ENCODE results near the gene LMTK2.
"Not testable (repeated sequence)": the region's sequence is repeated elsewhere in the genome, so short reads cannot be mapped to it uniquely, and the experiment has no call there.

Gene LMTK2

DNA sequence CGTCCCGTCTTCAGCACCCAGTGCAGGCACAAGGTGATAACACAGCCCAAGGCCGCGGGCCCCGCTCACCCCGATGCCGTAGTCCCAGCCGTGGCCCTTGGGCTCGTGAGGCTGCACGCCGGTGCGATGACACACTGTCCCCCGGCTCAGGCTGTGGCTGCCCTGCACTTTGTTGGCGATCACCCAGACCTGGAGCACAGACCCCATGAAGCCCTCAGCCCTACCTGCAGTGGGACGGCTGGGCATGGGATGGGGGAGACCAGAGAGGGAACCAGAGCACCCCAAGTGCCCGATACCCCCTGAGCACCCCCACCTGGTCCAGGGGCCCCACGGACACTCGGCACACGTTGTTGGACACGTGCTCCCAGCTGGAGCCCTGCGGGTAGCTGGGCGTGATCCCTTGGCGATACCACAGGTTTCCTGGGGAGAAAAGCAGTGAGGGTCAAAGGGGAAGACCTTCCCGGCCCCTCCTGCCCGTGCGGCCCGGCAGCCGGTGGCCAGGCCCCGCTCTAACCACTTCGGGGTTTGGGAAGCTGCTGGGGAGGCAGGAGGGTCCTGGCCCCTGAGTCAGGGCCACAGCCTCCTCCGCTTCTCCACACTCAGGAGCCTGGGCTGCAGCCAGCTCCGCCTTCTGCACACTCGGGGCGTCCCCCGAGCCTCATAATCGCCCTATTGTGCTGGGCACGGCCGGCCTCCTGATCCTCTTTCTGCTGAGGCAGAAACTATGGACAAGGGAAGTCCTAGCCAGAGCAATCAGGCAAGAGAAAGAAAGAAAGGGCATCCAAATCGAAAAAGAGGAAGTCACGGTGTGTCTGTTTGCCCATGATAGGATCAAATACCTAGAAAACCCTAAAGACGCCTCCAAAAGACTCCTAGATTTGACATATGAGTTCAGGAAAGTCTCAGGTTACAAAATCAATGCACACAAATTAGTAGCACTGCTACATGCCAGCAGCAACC is 111.2 kb downstream of the LMTK2 start:
- ChIA-PET POLR2A (no interaction called here), CTCF (no interaction called here)
- no peaks in the 10 kb centered on the region for H3K9me3 ChIP-seq (ENCODE audit: control extremely low read depth in 1 of 5, control insufficient read depth in 4 of 5, insufficient read depth in 2 of 5, low read depth in 1 of 5, low read length in 4 of 5)
- peaks cover 0 to 18% (median 3%) of the 10 kb centered on the region in 4 experiments for H3K36me3 ChIP-seq (ENCODE audit: control insufficient read depth in 4 of 4, insufficient read depth in 4 of 4, low read length in 3 of 4)
- peaks cover 0 to 2% (median 0%) of the 10 kb centered on the region in 5 experiments for H3K27me3 ChIP-seq (replicated peaks in 2 of 5; ENCODE audit: control insufficient read depth in 4 of 5, insufficient read depth in 5 of 5, low read length in 4 of 5)
- H3K4me3 ChIP-seq (ENCODE audit: control insufficient read depth in 1 of 7, extremely low read depth in 1 of 7, insufficient read depth in 4 of 7, low read depth in 2 of 7, low read length in 6 of 7) = peak overlapping the region in 2 of 7 experiments; percentile 46 to 50
- DNase-seq = peak; percentile 52 to 85 (median 58)
- H3K4me1 ChIP-seq (ENCODE audit: control extremely low read depth in 1 of 4, control insufficient read depth in 4 of 4, insufficient read depth in 4 of 4, low read length in 3 of 4) = peaks cover 0 to 16% (median 11%) of the 10 kb centered on the region in 4 experiments
- WGBS (ENCODE audit: insufficient coverage) = 59% methylated on average over 31 of the region's 41 CpGs
- H3K27ac ChIP-seq (ENCODE audit: insufficient read depth in 1 of 2, low read depth in 1 of 2, low read length in 2 of 2, poor library complexity in 1 of 2, severe bottlenecking in 2 of 2) = no peak overlapping the region

DNA sequence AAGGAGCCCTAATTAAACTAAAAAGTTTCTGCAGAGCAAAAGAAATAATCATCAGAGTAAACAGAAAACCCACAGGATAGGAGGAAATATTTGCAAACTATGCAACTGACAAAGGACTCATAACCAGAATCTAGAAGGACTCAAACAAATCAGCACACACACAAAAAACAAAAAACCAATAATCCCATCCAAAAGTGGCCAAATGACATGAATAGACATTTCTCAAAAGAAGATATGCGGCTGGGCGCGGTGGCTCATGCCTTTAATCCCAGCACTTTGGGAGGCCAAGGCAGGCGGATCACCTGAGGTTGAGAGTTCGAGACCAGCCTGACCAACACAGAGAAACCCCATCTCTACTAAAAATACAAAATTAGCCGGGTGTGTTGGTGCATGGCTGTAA is 112.7 kb downstream of the LMTK2 start:
- Histone ChIP-seq H3K4me1 (ENCODE audit: control extremely low read depth in 1 of 4, control insufficient read depth in 4 of 4, insufficient read depth in 4 of 4, low read length in 3 of 4) (peaks cover 0 to 16% (median 11%) of the 10 kb centered on the region in 4 experiments), H3K36me3 (ENCODE audit: control insufficient read depth in 4 of 4, insufficient read depth in 4 of 4, low read length in 3 of 4) (peaks cover 0 to 18% (median 5%) of the 10 kb centered on the region in 4 experiments)
- H3K4me3 ChIP-seq (ENCODE audit: control insufficient read depth in 1 of 7, extremely low read depth in 1 of 7, insufficient read depth in 4 of 7, low read depth in 2 of 7, low read length in 6 of 7); POLR2A ChIA-PET; DNase-seq; H3K27me3 ChIP-seq (replicated peaks in 2 of 5; ENCODE audit: control insufficient read depth in 4 of 5, insufficient read depth in 5 of 5, low read length in 4 of 5); H3K27ac ChIP-seq (ENCODE audit: insufficient read depth in 1 of 2, low read depth in 1 of 2, low read length in 2 of 2, poor library complexity in 1 of 2, severe bottlenecking in 2 of 2); CTCF ChIA-PET; H3K9me3 ChIP-seq (ENCODE audit: control extremely low read depth in 1 of 5, control insufficient read depth in 4 of 5, insufficient read depth in 2 of 5, low read depth in 1 of 5, low read length in 4 of 5): not testable (repeated sequence)
- no CpG with 5 or more reads among the region's 6 CpGs for WGBS (ENCODE audit: insufficient coverage)

- H3K27me3 ChIP-seq (replicated peaks in 2 of 5; ENCODE audit: control insufficient read depth in 4 of 5, insufficient read depth in 5 of 5, low read length in 4 of 5) = no peaks in the 10 kb centered on the region
- H3K36me3 ChIP-seq (ENCODE audit: control insufficient read depth in 4 of 4, insufficient read depth in 4 of 4, low read length in 3 of 4) = peaks cover 0 to 16% (median 6%) of the 10 kb centered on the region in 4 experiments
- WGBS (ENCODE audit: insufficient coverage) = 98% methylated on average over 29 of the region's 34 CpGs
- peaks cover 0 to 16% (median 11%) of the 10 kb centered on the region in 4 experiments for H3K4me1 ChIP-seq (ENCODE audit: control extremely low read depth in 1 of 4, control insufficient read depth in 4 of 4, insufficient read depth in 4 of 4, low read length in 3 of 4)
- H3K4me3 ChIP-seq (ENCODE audit: control insufficient read depth in 1 of 7, extremely low read depth in 1 of 7, insufficient read depth in 4 of 7, low read depth in 2 of 7, low read length in 6 of 7) = no peak overlapping the region
- H3K9me3 ChIP-seq (ENCODE audit: control extremely low read depth in 1 of 5, control insufficient read depth in 4 of 5, insufficient read depth in 2 of 5, low read depth in 1 of 5, low read length in 4 of 5) = no peaks in the 10 kb centered on the region
- POLR2A ChIA-PET = no interaction called here
- CTCF ChIA-PET = no interaction called here
- no peak overlapping the region for H3K27ac ChIP-seq (ENCODE audit: insufficient read depth in 1 of 2, low read depth in 1 of 2, low read length in 2 of 2, poor library complexity in 1 of 2, severe bottlenecking in 2 of 2)
- DNase-seq = no peak
Observed at GRCh38 chr7:98221611-98222532, 115.2 kb downstream of the LMTK2 start.

GRCh38 chr7:98222533-98223195 is 116.0 kb downstream of the LMTK2 start:
- H3K4me3 ChIP-seq (ENCODE audit: control insufficient read depth in 1 of 7, extremely low read depth in 1 of 7, insufficient read depth in 4 of 7, low read depth in 2 of 7, low read length in 6 of 7) = no peak overlapping the region
- ChIA-PET POLR2A (no interaction called here), CTCF (no interaction called here)
- no peak overlapping the region for H3K27ac ChIP-seq (ENCODE audit: insufficient read depth in 1 of 2, low read depth in 1 of 2, low read length in 2 of 2, poor library complexity in 1 of 2, severe bottlenecking in 2 of 2)
- H3K4me1 ChIP-seq (ENCODE audit: control extremely low read depth in 1 of 4, control insufficient read depth in 4 of 4, insufficient read depth in 4 of 4, low read length in 3 of 4) = peaks cover 0 to 10% (median 9%) of the 10 kb centered on the region in 4 experiments
- H3K9me3 ChIP-seq (ENCODE audit: control extremely low read depth in 1 of 5, control insufficient read depth in 4 of 5, insufficient read depth in 2 of 5, low read depth in 1 of 5, low read length in 4 of 5) = no peaks in the 10 kb centered on the region
- whole genome bisulfite sequencing (ENCODE audit: insufficient coverage) = 97% methylated on average over 27 of the region's 30 CpGs
- peaks cover 0 to 14% (median 6%) of the 10 kb centered on the region in 4 experiments for H3K36me3 ChIP-seq (ENCODE audit: control insufficient read depth in 4 of 4, insufficient read depth in 4 of 4, low read length in 3 of 4)
- no peak for DNase-seq
- H3K27me3 ChIP-seq (replicated peaks in 2 of 5; ENCODE audit: control insufficient read depth in 4 of 5, insufficient read depth in 5 of 5, low read length in 4 of 5) = no peaks in the 10 kb centered on the region

- no peak overlapping the region for H3K4me3 ChIP-seq (ENCODE audit: control insufficient read depth in 1 of 7, extremely low read depth in 1 of 7, insufficient read depth in 4 of 7, low read depth in 2 of 7, low read length in 6 of 7)
- ChIA-PET POLR2A (no interaction called here), CTCF (no interaction called here)
- H3K4me1 ChIP-seq (ENCODE audit: control extremely low read depth in 1 of 4, control insufficient read depth in 4 of 4, insufficient read depth in 4 of 4, low read length in 3 of 4) = peaks cover 0 to 3% (median 2%) of the 10 kb centered on the region in 4 experiments
- peaks cover 0 to 14% (median 8%) of the 10 kb centered on the region in 4 experiments for H3K36me3 ChIP-seq (ENCODE audit: control insufficient read depth in 4 of 4, insufficient read depth in 4 of 4, low read length in 3 of 4)
- no peaks in the 10 kb centered on the region for H3K9me3 ChIP-seq (ENCODE audit: control extremely low read depth in 1 of 5, control insufficient read depth in 4 of 5, insufficient read depth in 2 of 5, low read depth in 1 of 5, low read length in 4 of 5)
- 95% methylated on average over 12 of the region's 15 CpGs for WGBS (ENCODE audit: insufficient coverage)
- no peak overlapping the region for H3K27ac ChIP-seq (ENCODE audit: insufficient read depth in 1 of 2, low read depth in 1 of 2, low read length in 2 of 2, poor library complexity in 1 of 2, severe bottlenecking in 2 of 2)
- no peak for DNase-seq
- no peaks in the 10 kb centered on the region for H3K27me3 ChIP-seq (replicated peaks in 2 of 5; ENCODE audit: control insufficient read depth in 4 of 5, insufficient read depth in 5 of 5, low read length in 4 of 5)
Observed at GRCh38 chr7:98223351-98223897, 116.8 kb downstream of the LMTK2 start.

- H3K4me3 ChIP-seq (ENCODE audit: control insufficient read depth in 1 of 7, extremely low read depth in 1 of 7, insufficient read depth in 4 of 7, low read depth in 2 of 7, low read length in 6 of 7) = no peak overlapping the region
- 92% methylated on average over 20 of the region's 21 CpGs for WGBS (ENCODE audit: insufficient coverage)
Observed at GRCh38 chr7:98223898-98224700, 117.4 kb downstream of the LMTK2 start.

More at GRCh38 chr7:98223898-98224700, 117.4 kb downstream of the LMTK2 start:
- ChIA-PET CTCF (no interaction called here), POLR2A (no interaction called here)
- DNase-seq = no peak
- Histone ChIP-seq H3K9me3 (ENCODE audit: control extremely low read depth in 1 of 5, control insufficient read depth in 4 of 5, insufficient read depth in 2 of 5, low read depth in 1 of 5, low read length in 4 of 5) (no peaks in the 10 kb centered on the region), H3K27ac (ENCODE audit: insufficient read depth in 1 of 2, low read depth in 1 of 2, low read length in 2 of 2, poor library complexity in 1 of 2, severe bottlenecking in 2 of 2) (no peak overlapping the region), H3K36me3 (ENCODE audit: control insufficient read depth in 4 of 4, insufficient read depth in 4 of 4, low read length in 3 of 4) (peaks cover 0 to 16% (median 8%) of the 10 kb centered on the region in 4 experiments), H3K27me3 (replicated peaks in 2 of 5; ENCODE audit: control insufficient read depth in 4 of 5, insufficient read depth in 5 of 5, low read length in 4 of 5) (no peaks in the 10 kb centered on the region), H3K4me1 (ENCODE audit: control extremely low read depth in 1 of 4, control insufficient read depth in 4 of 4, insufficient read depth in 4 of 4, low read length in 3 of 4) (no peaks in the 10 kb centered on the region)
